K562 (cell line): ENCODE data around the gene TBC1D5. TPM values are rescaled to one million over a fixed set of nuclear protein-coding genes. Genes with fewer than 3 reads are reported as not detected.

ENCODE experiments used
- ARHGAP35 ChIP-seq: fragments of 450-650 bp; IDR thresholded peaks from 2 replicates; pipeline ENCODE4 v1.6.1; 2018; ENCODE audit not compliant: partially characterized antibody
- KDM2B ChIP-seq: fragments of 250-450 bp; sonication (Bioruptor Pico); IDR thresholded peaks from 2 replicates; pipeline ENCODE4 v1.8.0; 2021; ENCODE audit warnings: mild to moderate bottlenecking, moderate library complexity
- ZBTB40 ChIP-seq, 2 experiments: fragments of 450-650 bp in 1 of 2; sonication (generic) in 1 of 2; formaldehyde crosslinking in 1 of 2; IDR thresholded peaks; 2 replicates each; pipeline versions ENCODE4 v1.7.1 to v1.9.0; 2016 to 2022; ENCODE audit warnings: inconsistent platforms in 1 of 2, mild to moderate bottlenecking in 1 of 2, missing genetic modification reagents in 1 of 2
- ZNF431 ChIP-seq: sonication (generic); formaldehyde crosslinking; IDR thresholded peaks from 2 replicates; pipeline ENCODE4 v1.8.0; 2022; ENCODE audit warnings: mild to moderate bottlenecking, missing genetic modification reagents
- polyA plus RNA-seq, 8 experiments: library from polyadenylated mRNA; depleted of rRNA in 4 of 8; stranded (reverse) in 5 of 8; unstranded in 3 of 8; fragments of >200 nt; fragmentation: Nextera tagmentation in 2 of 8; fragmentation: Illumina TruSeq in 1 of 8; extraction: Ambion mirVana in 2 of 8; extraction: Trizol in 1 of 8; gene quantifications; 2 replicates each; pipeline versions ENCODE4 v1.2.1 to v1.2.3, GENCODE V29; 2011 to 2014; ENCODE audit warnings: inconsistent platforms in 1 of 8, missing spikeins in 1 of 8
- total RNA-seq, 7 experiments: library from RNA; depleted of rRNA in 6 of 7; stranded (reverse); fragments of >200 nt in 6 of 7; fragmentation: Illumina TruSeq in 2 of 7; extraction: Trizol in 2 of 7; gene quantifications; 2 replicates each; pipeline versions ENCODE4 v1.2.1 to v1.2.3, GENCODE V29; 2011 to 2021; ENCODE audit warnings: low replicate concordance in 1 of 7

Gene TBC1D5
- total and polyA plus RNA-seq, 9 of the 15 experiments (the other 6 are each of a cell fraction or from before 2014, with no cell fraction given) = 2.9 to 38.1 (median 25.6) TPM

GRCh38 chr3:17655743-17656142, 86.7 kb downstream of the TBC1D5 start (continued):
- no peak for TF ChIP-seq ZBTB40 (IDR thresholded peaks at IDR 0.05)
- TF ChIP-seq ZBTB40 (CRISPR knock-in tag; IDR thresholded peaks at IDR 0.05) = no peak
- no peak for TF ChIP-seq ZNF431 (CRISPR knock-in tag)
- no peak for TF ChIP-seq KDM2B
- no peak for TF ChIP-seq ARHGAP35
